Keratinocyte (primary cell): Measurements from ENCODE around the gene LEMD1. TPM values are rescaled to one million over a fixed set of nuclear protein-coding genes. Genes with fewer than 3 reads are reported as not detected.

Experiments used
- DNase-seq: peaks from one replicate; pipeline ENCODE4 v3.0.0-alpha.2; 2011; ENCODE audit warnings: low read depth, missing footprints, low spot score
- FAIRE-seq: peaks from 2 replicates; lab custom pipeline; 2011; peaks lifted over from hg19 to GRCh38; lab: Jason Lieb, UNC
- H2AFZ ChIP-seq: 2 replicates; pipeline ENCODE4 v1.6.0; 2012; ENCODE audit warnings: low read length, control low read depth, inconsistent platforms; ENCODE audit not compliant: control insufficient read depth
- H3K27ac ChIP-seq: 2 replicates; pipeline ENCODE4 v1.5.1; 2011; ENCODE audit warnings: low read length; ENCODE audit not compliant: control insufficient read depth, insufficient read depth
- H3K27me3 ChIP-seq: 3 replicates; pipeline ENCODE4 v1.6.0; 2011; ENCODE audit warnings: low read length; ENCODE audit not compliant: control insufficient read depth, insufficient read depth; ENCODE audit errors: extremely low read depth
- H3K36me3 ChIP-seq, 2 experiments: 2 replicates in 1 of 2; 3 replicates in 1 of 2; pipeline ENCODE4 v1.5.1; 2011; ENCODE audit warnings: low read length in 2 of 2, mild to moderate bottlenecking in 1 of 2; ENCODE audit not compliant: control insufficient read depth in 2 of 2, insufficient read depth in 2 of 2; ENCODE audit errors: extremely low read depth in 1 of 2
- H3K4me1 ChIP-seq: 3 replicates; pipeline ENCODE4 v1.5.1; 2011; ENCODE audit warnings: low read length; ENCODE audit not compliant: control insufficient read depth, insufficient read depth; ENCODE audit errors: extremely low read depth
- H3K4me2 ChIP-seq: 3 replicates; pipeline ENCODE4 v1.6.0; 2011; ENCODE audit warnings: low read depth, low read length; ENCODE audit not compliant: control insufficient read depth, insufficient read depth; ENCODE audit errors: extremely low read depth
- H3K4me3 ChIP-seq, 3 experiments: fragments of 200-600 bp in 1 of 3; sonication (generic) in 1 of 3; 2 replicates in 2 of 3; 3 replicates in 1 of 3; pipeline ENCODE4 v1.5.1; 2011 to 2016; ENCODE audit warnings: low read length in 3 of 3, mild to moderate bottlenecking in 3 of 3, control low read depth in 2 of 3, inconsistent platforms in 1 of 3, low read depth in 1 of 3, mixed read lengths in 1 of 3, mixed run types in 1 of 3, moderate library complexity in 1 of 3; ENCODE audit not compliant: control insufficient read depth in 2 of 3, insufficient read depth in 2 of 3; ENCODE audit errors: extremely low read depth in 1 of 3
- H3K79me2 ChIP-seq: 2 replicates; pipeline ENCODE4 v1.6.0; 2012; ENCODE audit warnings: low read length; ENCODE audit not compliant: control insufficient read depth, insufficient read depth
- H3K9ac ChIP-seq: 3 replicates; pipeline ENCODE4 v1.6.0; 2011; ENCODE audit warnings: low read length; ENCODE audit not compliant: control insufficient read depth, insufficient read depth; ENCODE audit errors: extremely low read depth
- H3K9me1 ChIP-seq: 3 replicates; pipeline ENCODE4 v1.6.0; 2011; ENCODE audit warnings: low read length; ENCODE audit not compliant: control insufficient read depth, insufficient read depth; ENCODE audit errors: extremely low read depth
- H3K9me3 ChIP-seq: 2 replicates; pipeline ENCODE4 v1.5.1; 2012; ENCODE audit warnings: low read depth, low read length; ENCODE audit not compliant: control insufficient read depth
- H4K20me1 ChIP-seq: 3 replicates; pipeline ENCODE4 v1.6.0; 2011; ENCODE audit warnings: low read length; ENCODE audit not compliant: control insufficient read depth, insufficient read depth; ENCODE audit errors: extremely low read depth
- CTCF ChIP-seq, 3 experiments: IDR thresholded peaks in 1 of 3; conservative IDR thresholded peaks in 1 of 3; optimal IDR thresholded peaks in 1 of 3; 2 replicates in 2 of 3; 3 replicates in 1 of 3; pipeline versions ENCODE3 to v1.5.1; 2011; ENCODE audit warnings: low read length in 3 of 3, mild to moderate bottlenecking in 3 of 3, moderate library complexity in 2 of 3, control low read depth in 1 of 3, inconsistent platforms in 1 of 3; ENCODE audit not compliant: insufficient read depth in 2 of 3; ENCODE audit errors: extremely low read depth in 1 of 3
- EZH2 ChIP-seq: IDR thresholded peaks from one replicate; pipeline ENCODE4 v1.6.1; 2012; ENCODE audit warnings: inconsistent platforms, mild to moderate bottlenecking, low read length, moderate library complexity
- dilution Hi-C: fragments of 300-500 bp; cut with MboI; formaldehyde crosslinking; loops from one replicate; pipeline ENCODE4 v1.7.0; 2020; ENCODE audit warnings: low sequenced_read_pairs; ENCODE audit not compliant: extremely low pct_ligation_motif_present
- polyA plus RNA-seq, 5 experiments: library from polyadenylated mRNA; depleted of rRNA in 3 of 5; stranded (reverse) in 3 of 5; stranded (forward) in 1 of 5; unstranded in 1 of 5; fragments of >200 nt; gene quantifications; 1 replicate in 1 of 5; 2 replicates in 3 of 5; 3 replicates in 1 of 5; pipeline versions ENCODE4 v1.2.1 to v1.2.3, GENCODE V29; 2011 to 2012; ENCODE audit warnings: missing spikeins in 2 of 5, low read depth in 1 of 5, low replicate concordance in 1 of 5

The LEMD1 gene
- polyA plus RNA-seq, 1 donor (not counting 4 experiments of a cell fraction or from before 2014, with no cell fraction given): 1.9 TPM

DNA sequence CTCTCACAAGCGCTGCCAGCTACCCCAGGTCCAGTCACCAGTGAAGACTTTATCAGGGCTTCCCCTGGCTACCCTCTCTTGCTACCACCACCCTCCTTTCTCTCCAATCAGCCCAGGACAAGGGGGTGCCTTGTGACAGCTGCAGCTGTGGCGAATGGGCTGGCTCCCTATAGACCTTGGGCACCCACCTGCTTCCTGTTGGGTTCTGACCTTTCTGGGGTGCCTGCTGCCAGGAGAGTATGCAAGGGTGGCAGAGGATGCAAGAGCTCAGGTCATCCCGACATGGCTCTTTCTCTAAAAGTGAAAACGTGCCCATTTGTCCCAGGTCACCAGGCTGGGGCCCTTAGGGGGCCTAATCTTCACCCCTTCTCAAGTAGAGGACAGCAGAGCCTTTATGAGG, 71.7 kb downstream of the LEMD1 start:
- Histone ChIP-seq H4K20me1 (no peaks in the 10 kb centered on the region), H3K4me1 (no peaks in the 10 kb centered on the region), H3K27me3 (peaks cover 20% of the 10 kb centered on the region), H3K9me1 (no peaks in the 10 kb centered on the region), H3K4me2 (no peak overlapping the region), H3K79me2 (no peaks in the 10 kb centered on the region), H2AFZ (no peak overlapping the region), H3K9ac (no peak overlapping the region), H3K4me3 (no peak overlapping the region), H3K9me3 (no peaks in the 10 kb centered on the region), H3K36me3 (no peaks in the 10 kb centered on the region), H3K27ac (no peak overlapping the region)
- no peak for DNase-seq
- no peak for TF ChIP-seq CTCF (optimal IDR thresholded peaks at IDR 0.05 in 1 of 3, IDR thresholded peaks at IDR 0.05 in 1 of 3, conservative IDR thresholded peaks at IDR 0.05 in 1 of 3; ENCODE audit: extremely low read depth in 1 of 3, insufficient read depth in 2 of 3, low read length in 3 of 3)
- no peak for TF ChIP-seq EZH2
- dilution Hi-C loops: no loop called here
- FAIRE-seq: no peak

GRCh38 chr1:205348554-205349487, 73.0 kb downstream of the LEMD1 start:
- no peak overlapping the region for H2AFZ ChIP-seq
- no peaks in the 10 kb centered on the region for H3K9me3 ChIP-seq
- H3K36me3 ChIP-seq: no peaks in the 10 kb centered on the region
- DNase-seq: no peak
- H3K4me2 ChIP-seq: no peak overlapping the region
- no peaks in the 10 kb centered on the region for H4K20me1 ChIP-seq
- TF ChIP-seq EZH2 (no peak), CTCF (optimal IDR thresholded peaks at IDR 0.05 in 1 of 3, IDR thresholded peaks at IDR 0.05 in 1 of 3, conservative IDR thresholded peaks at IDR 0.05 in 1 of 3; ENCODE audit: extremely low read depth in 1 of 3, insufficient read depth in 2 of 3, low read length in 3 of 3) (no peak)
- no peaks in the 10 kb centered on the region for H3K9me1 ChIP-seq
- no peak overlapping the region for H3K4me3 ChIP-seq
- peaks cover 33% of the 10 kb centered on the region for H3K27me3 ChIP-seq
- no peaks in the 10 kb centered on the region for H3K79me2 ChIP-seq
- no peak for FAIRE-seq
- dilution Hi-C loops: no loop called here
- H3K9ac ChIP-seq: no peak overlapping the region
- no peak overlapping the region for H3K27ac ChIP-seq
- no peaks in the 10 kb centered on the region for H3K4me1 ChIP-seq
